Measurements from ENCODE around the gene GPR62.
A peak's percentile ranks its signal among the peaks of the same experiment; 100 is the strongest.

GPR62 gene

GRCh38 chr3:51953445-51953844, 1.7 kb upstream of the GPR62 start:
- Histone ChIP-seq H3K4ac (ENCODE audit: low read depth, low read length) (no peak overlapping the region), H3K9me3 (ENCODE audit: insufficient read depth, low read depth, low read length) (peaks cover 3% of the 10 kb centered on the region), H2BK5ac (ENCODE audit: low read depth, low read length, poor library complexity) (no peak overlapping the region), H3K79me2 (ENCODE audit: control insufficient read depth, insufficient read depth, low read length, poor library complexity) (no peaks in the 10 kb centered on the region), H2AFZ (ENCODE audit: insufficient read depth, low read length, poor library complexity) (no peak overlapping the region), H3K14ac (ENCODE audit: low read length) (no peak overlapping the region), H2BK12ac (ENCODE audit: low read length) (no peak overlapping the region), H3K4me2 (ENCODE audit: low read length) (no peak overlapping the region), H3K4me3 (ENCODE audit: low read depth, low read length) (no peak overlapping the region), H3K36me3 (ENCODE audit: control insufficient read depth in 1 of 2, insufficient read depth in 2 of 2, low read length in 2 of 2) (peaks cover 9% of the 10 kb centered on the region in 2 experiments), H3K23ac (ENCODE audit: low read length) (no peak overlapping the region), H3K79me1 (ENCODE audit: low read length) (no peaks in the 10 kb centered on the region), H3K4me1 (ENCODE audit: control insufficient read depth in 1 of 2, insufficient read depth in 2 of 2, low read length in 2 of 2) (peaks cover 7 to 17% of the 10 kb centered on the region in 2 experiments), H2BK120ac (ENCODE audit: insufficient read depth, low read length, poor library complexity) (no peak overlapping the region), H3K27ac (ENCODE audit: low read depth, low read length) (no peak overlapping the region), H4K12ac (ENCODE audit: low read depth, low read length) (no peak overlapping the region), H4K8ac (ENCODE audit: low read depth, low read length) (no peak overlapping the region), H4K91ac (ENCODE audit: low read depth, low read length) (no peak overlapping the region), H3K18ac (ENCODE audit: low read length) (no peak overlapping the region), H2AK5ac (ENCODE audit: low read length) (no peak overlapping the region), H3K9ac (ENCODE audit: low read length) (no peak overlapping the region), H3K27me3 (ENCODE audit: insufficient read depth, low read length) (peaks cover 28% of the 10 kb centered on the region)
- DNase-seq = peak in 1 of 2 donors; percentile 20
- WGBS (ENCODE audit: extremely low coverage, insufficient coverage, insufficient read length) = no CpG with 5 or more reads among the region's 3 CpGs

- Histone ChIP-seq H4K8ac (ENCODE audit: low read depth, low read length) (no peak overlapping the region), H3K18ac (ENCODE audit: low read length) (no peak overlapping the region), H3K4me3 (ENCODE audit: low read depth, low read length) (no peak overlapping the region), H3K9ac (ENCODE audit: low read length) (no peak overlapping the region), H2AK5ac (ENCODE audit: low read length) (no peak overlapping the region), H3K4ac (ENCODE audit: low read depth, low read length) (no peak overlapping the region), H4K91ac (ENCODE audit: low read depth, low read length) (no peak overlapping the region), H3K79me1 (ENCODE audit: low read length) (no peaks in the 10 kb centered on the region), H3K4me1 (ENCODE audit: control insufficient read depth in 1 of 2, insufficient read depth in 2 of 2, low read length in 2 of 2) (peaks cover 7 to 17% of the 10 kb centered on the region in 2 experiments), H3K36me3 (ENCODE audit: control insufficient read depth in 1 of 2, insufficient read depth in 2 of 2, low read length in 2 of 2) (peaks cover 15 to 16% of the 10 kb centered on the region in 2 experiments), H2BK5ac (ENCODE audit: low read depth, low read length, poor library complexity) (no peak overlapping the region), H3K4me2 (ENCODE audit: low read length) (no peak overlapping the region), H3K23ac (ENCODE audit: low read length) (no peak overlapping the region), H2BK120ac (ENCODE audit: insufficient read depth, low read length, poor library complexity) (no peak overlapping the region), H3K9me3 (ENCODE audit: insufficient read depth, low read depth, low read length) (peaks cover 3% of the 10 kb centered on the region), H2AFZ (ENCODE audit: insufficient read depth, low read length, poor library complexity) (no peak overlapping the region), H3K79me2 (ENCODE audit: control insufficient read depth, insufficient read depth, low read length, poor library complexity) (no peaks in the 10 kb centered on the region), H3K27me3 (ENCODE audit: insufficient read depth, low read length) (peaks cover 28% of the 10 kb centered on the region), H4K12ac (ENCODE audit: low read depth, low read length) (no peak overlapping the region), H3K14ac (ENCODE audit: low read length) (no peak overlapping the region), H2BK12ac (ENCODE audit: low read length) (no peak overlapping the region), H3K27ac (ENCODE audit: low read depth, low read length) (no peak overlapping the region)
- no peak for DNase-seq
- no CpG with 5 or more reads among the region's 6 CpGs for WGBS (ENCODE audit: extremely low coverage, insufficient coverage, insufficient read length)
Measured at GRCh38 chr3:51954105-51954504, 1.1 kb upstream of the GPR62 start.

- Histone ChIP-seq H4K8ac (ENCODE audit: low read depth, low read length) (no peak overlapping the region), H3K18ac (ENCODE audit: low read length) (no peak overlapping the region), H3K4me1 (ENCODE audit: control insufficient read depth in 1 of 2, insufficient read depth in 2 of 2, low read length in 2 of 2) (peaks cover 7 to 17% of the 10 kb centered on the region in 2 experiments), H3K4ac (ENCODE audit: low read depth, low read length) (no peak overlapping the region), H2AFZ (ENCODE audit: insufficient read depth, low read length, poor library complexity) (no peak overlapping the region), H2BK12ac (ENCODE audit: low read length) (no peak overlapping the region), H3K9me3 (ENCODE audit: insufficient read depth, low read depth, low read length) (peaks cover 3% of the 10 kb centered on the region), H4K12ac (ENCODE audit: low read depth, low read length) (no peak overlapping the region), H4K91ac (ENCODE audit: low read depth, low read length) (no peak overlapping the region), H3K14ac (ENCODE audit: low read length) (no peak overlapping the region), H3K4me2 (ENCODE audit: low read length) (no peak overlapping the region), H2BK120ac (ENCODE audit: insufficient read depth, low read length, poor library complexity) (no peak overlapping the region), H3K79me1 (ENCODE audit: low read length) (no peaks in the 10 kb centered on the region), H2BK5ac (ENCODE audit: low read depth, low read length, poor library complexity) (no peak overlapping the region), H3K36me3 (ENCODE audit: control insufficient read depth in 1 of 2, insufficient read depth in 2 of 2, low read length in 2 of 2) (peaks cover 16 to 21% of the 10 kb centered on the region in 2 experiments), H3K23ac (ENCODE audit: low read length) (no peak overlapping the region), H3K4me3 (ENCODE audit: low read depth, low read length) (no peak overlapping the region), H3K9ac (ENCODE audit: low read length) (no peak overlapping the region), H2AK5ac (ENCODE audit: low read length) (no peak overlapping the region), H3K27me3 (ENCODE audit: insufficient read depth, low read length) (peaks cover 28% of the 10 kb centered on the region), H3K79me2 (ENCODE audit: control insufficient read depth, insufficient read depth, low read length, poor library complexity) (no peaks in the 10 kb centered on the region), H3K27ac (ENCODE audit: low read depth, low read length) (no peak overlapping the region)
- no peak for DNase-seq
- no CpG with 5 or more reads among the region's 1 CpG for WGBS (ENCODE audit: extremely low coverage, insufficient coverage, insufficient read length)
Measured at GRCh38 chr3:51954713-51955112, 468 bp upstream of the GPR62 start.

GRCh38 chr3:51955893-51956770, 951 bp downstream of the GPR62 start:
- H4K12ac ChIP-seq (ENCODE audit: low read depth, low read length) = no peak overlapping the region
- H3K4ac ChIP-seq (ENCODE audit: low read depth, low read length) = no peak overlapping the region
- H3K14ac ChIP-seq (ENCODE audit: low read length) = no peak overlapping the region
- no peak overlapping the region for H3K23ac ChIP-seq (ENCODE audit: low read length)
- peaks cover 7 to 17% of the 10 kb centered on the region in 2 experiments for H3K4me1 ChIP-seq (ENCODE audit: control insufficient read depth in 1 of 2, insufficient read depth in 2 of 2, low read length in 2 of 2)
- H3K27ac ChIP-seq (ENCODE audit: low read depth, low read length) = no peak overlapping the region
- no peak overlapping the region for H2AK5ac ChIP-seq (ENCODE audit: low read length)
- H4K91ac ChIP-seq (ENCODE audit: low read depth, low read length) = no peak overlapping the region
- peak overlapping the region; percentile 4 for H2AFZ ChIP-seq (ENCODE audit: insufficient read depth, low read length, poor library complexity)
- no CpG with 5 or more reads among the region's 97 CpGs for WGBS (ENCODE audit: extremely low coverage, insufficient coverage, insufficient read length)
- H3K9me3 ChIP-seq (ENCODE audit: insufficient read depth, low read depth, low read length) = peaks cover 3% of the 10 kb centered on the region
- H3K4me3 ChIP-seq (ENCODE audit: low read depth, low read length) = peak overlapping the region; percentile 52
- no peak overlapping the region for H3K18ac ChIP-seq (ENCODE audit: low read length)
- peak; percentile 58 to 74 for DNase-seq
- no peak overlapping the region for H2BK5ac ChIP-seq (ENCODE audit: low read depth, low read length, poor library complexity)
- no peak overlapping the region for H2BK12ac ChIP-seq (ENCODE audit: low read length)
- peaks cover 16 to 30% of the 10 kb centered on the region in 2 experiments for H3K36me3 ChIP-seq (ENCODE audit: control insufficient read depth in 1 of 2, insufficient read depth in 2 of 2, low read length in 2 of 2)
- no peaks in the 10 kb centered on the region for H3K79me2 ChIP-seq (ENCODE audit: control insufficient read depth, insufficient read depth, low read length, poor library complexity)
- peak overlapping the region; percentile 84 for H3K4me2 ChIP-seq (ENCODE audit: low read length)
- H3K9ac ChIP-seq (ENCODE audit: low read length) = peak overlapping the region; percentile 52
- no peaks in the 10 kb centered on the region for H3K79me1 ChIP-seq (ENCODE audit: low read length)
- H2BK120ac ChIP-seq (ENCODE audit: insufficient read depth, low read length, poor library complexity) = no peak overlapping the region
- peaks cover 28% of the 10 kb centered on the region for H3K27me3 ChIP-seq (ENCODE audit: insufficient read depth, low read length)
- H4K8ac ChIP-seq (ENCODE audit: low read depth, low read length) = peak overlapping the region; percentile 40
